GM12872 (cell line): ENCODE data around the gene CCS.

Experiments
- CTCF ChIP-seq: IDR thresholded peaks from 3 replicates; pipeline ENCODE4 v1.5.1; 2011; ENCODE audit warnings: low read depth, mild to moderate bottlenecking, low read length, moderate library complexity; ENCODE audit not compliant: insufficient read depth

The CCS gene

GRCh38 chr11:66617155-66617834 lies 24.3 kb downstream of the CCS start:
- no peak for TF ChIP-seq CTCF

- TF ChIP-seq CTCF = no peak
Observed at GRCh38 chr11:66619080-66619554, 26.1 kb downstream of the CCS start.

GRCh38 chr11:66624450-66624849 lies 31.5 kb downstream of the CCS start:
- no peak for TF ChIP-seq CTCF

- TF ChIP-seq CTCF = no peak
Observed at GRCh38 chr11:66625041-66625751, 32.2 kb downstream of the CCS start.

- no peak for TF ChIP-seq CTCF
Observed at GRCh38 chr11:66625752-66626149, 32.8 kb downstream of the CCS start.

- no peak for TF ChIP-seq CTCF
Observed at GRCh38 chr11:66626382-66626781, 33.4 kb downstream of the CCS start.

- TF ChIP-seq CTCF = no peak
Observed at GRCh38 chr11:66626926-66627325, 33.9 kb downstream of the CCS start.
